HepG2 (cell line): ENCODE data around the gene LSMEM2. TPM values are rescaled to one million over a fixed set of nuclear protein-coding genes. Genes with fewer than 3 reads are reported as not detected.

Experiments
- CCDC6 ChIP-seq: sonication (generic); formaldehyde crosslinking; IDR thresholded peaks from 2 replicates; pipeline ENCODE4 v1.8.1; 2022; ENCODE audit warnings: mild to moderate bottlenecking, missing genetic modification reagents, moderate library complexity
- CEBPG ChIP-seq: IDR thresholded peaks from 2 replicates; pipeline ENCODE4 v1.6.1; 2016
- HOXA5 ChIP-seq: sonication (generic); formaldehyde crosslinking; IDR thresholded peaks from 2 replicates; pipeline ENCODE4 v1.4.0; 2020; ENCODE audit warnings: missing genetic modification reagents
- ISL2 ChIP-seq: sonication (generic); formaldehyde crosslinking; IDR thresholded peaks from 2 replicates; pipeline ENCODE4 v1.5.0; 2020; ENCODE audit warnings: missing genetic modification reagents
- MATR3 ChIP-seq: sonication (generic); formaldehyde crosslinking; IDR thresholded peaks from 2 replicates; pipeline ENCODE4 v1.4.0; 2020; ENCODE audit warnings: missing genetic modification reagents
- MXD4 ChIP-seq: IDR thresholded peaks from 2 replicates; pipeline ENCODE4 v1.6.1; 2016; ENCODE audit warnings: mild to moderate bottlenecking, missing biosample characterization, missing genetic modification reagents
- RNF2 ChIP-seq: fragments of 450-650 bp; conservative IDR thresholded peaks from 2 replicates; pipeline ENCODE4 v1.6.1; 2016; ENCODE audit warnings: low read depth
- STAG1 ChIP-seq: sonication (generic); formaldehyde crosslinking; IDR thresholded peaks from 2 replicates; pipeline ENCODE4 v1.4.0; 2020; ENCODE audit warnings: missing genetic modification reagents
- ZKSCAN5 ChIP-seq: sonication (generic); formaldehyde crosslinking; IDR thresholded peaks from 2 replicates; pipeline ENCODE4 v1.5.1; 2020; ENCODE audit warnings: mild to moderate bottlenecking, missing genetic modification reagents
- ZNF605 ChIP-seq: sonication (generic); formaldehyde crosslinking; IDR thresholded peaks from 2 replicates; pipeline ENCODE4 v1.8.0; 2022; ENCODE audit warnings: mild to moderate bottlenecking, missing genetic modification reagents
- ZNF737 ChIP-seq: sonication (generic); formaldehyde crosslinking; IDR thresholded peaks from 2 replicates; pipeline ENCODE4 v1.5.0; 2020; ENCODE audit warnings: missing genetic modification reagents, mild to moderate bottlenecking, borderline replicate concordance
- ZNF780A ChIP-seq: sonication (generic); formaldehyde crosslinking; IDR thresholded peaks from 2 replicates; pipeline ENCODE4 v1.8.0; 2022; ENCODE audit warnings: mild to moderate bottlenecking, missing genetic modification reagents, moderate library complexity
- ZNF781 ChIP-seq: sonication (generic); formaldehyde crosslinking; IDR thresholded peaks from 2 replicates; pipeline ENCODE4 v1.5.1; 2020; ENCODE audit warnings: borderline replicate concordance, mild to moderate bottlenecking, missing genetic modification reagents; ENCODE audit errors: not compliant biosample characterization
- ZSCAN21 ChIP-seq: sonication (generic); formaldehyde crosslinking; IDR thresholded peaks from 2 replicates; pipeline ENCODE4 v1.8.0; 2022; ENCODE audit warnings: mild to moderate bottlenecking, missing genetic modification reagents, moderate library complexity, borderline replicate concordance
- polyA plus RNA-seq, 8 experiments: library from polyadenylated mRNA; depleted of rRNA in 3 of 8; stranded (reverse) in 7 of 8; unstranded in 1 of 8; fragments of >200 nt; fragmentation: Illumina TruSeq in 4 of 8; extraction: Trizol in 4 of 8; gene quantifications; 2 replicates each; pipeline versions ENCODE4 v1.2.1 to v1.2.3, GENCODE V29; 2011 to 2016; ENCODE audit warnings: low read depth in 4 of 8, missing spikeins in 1 of 8, mixed read lengths in 1 of 8; ENCODE audit not compliant: insufficient read depth in 1 of 8
- total RNA-seq, 5 experiments: library from RNA; depleted of rRNA; stranded (reverse); fragments of >200 nt; fragmentation: Illumina TruSeq; extraction: Trizol; gene quantifications; 2 replicates each; pipeline ENCODE4 v1.2.3, GENCODE V29; 2016; ENCODE audit warnings: low read depth in 1 of 5
- TF ChIP-seq, protein P1 (sequence below): IDR thresholded peaks from 2 replicates; pipeline ENCODE4 v1.6.1; 2016; ENCODE audit warnings: missing compliant biosample characterization, missing genetic modification reagents, borderline replicate concordance
- TF ChIP-seq, protein P2 (sequence below): sonication (generic); formaldehyde crosslinking; IDR thresholded peaks from 2 replicates; pipeline ENCODE4 v1.8.1; 2023; ENCODE audit warnings: mild to moderate bottlenecking, moderate library complexity, missing genetic modification reagents
- TF ChIP-seq, protein P3 (sequence below): sonication (generic); formaldehyde crosslinking; IDR thresholded peaks from 2 replicates; pipeline ENCODE4 v1.8.0; 2022; ENCODE audit warnings: missing genetic modification reagents, mild to moderate bottlenecking, borderline replicate concordance
- TF ChIP-seq, protein P4 (sequence below): sonication (generic); formaldehyde crosslinking; IDR thresholded peaks from 2 replicates; pipeline ENCODE4 v1.4.0; 2020; ENCODE audit warnings: missing genetic modification reagents, borderline replicate concordance
- TF ChIP-seq, protein P5 (sequence below), 2 experiments: sonication (generic) in 1 of 2; formaldehyde crosslinking in 1 of 2; IDR thresholded peaks; 2 replicates each; pipeline versions ENCODE4 v1.5.1 to v1.6.1; 2011 to 2020; ENCODE audit warnings: borderline replicate concordance in 1 of 2, low read depth in 1 of 2, low read length in 1 of 2, mild to moderate bottlenecking in 1 of 2, missing genetic modification reagents in 1 of 2, moderate library complexity in 1 of 2
- TF ChIP-seq, protein P6 (sequence below): sonication (generic); formaldehyde crosslinking; IDR thresholded peaks from 2 replicates; pipeline ENCODE4 v1.9.0; 2021; ENCODE audit warnings: missing genetic modification reagents, mild to moderate bottlenecking, borderline replicate concordance

Gene LSMEM2
- total and polyA plus RNA-seq, 2 of the 13 experiments (the other 11 are each of a cell fraction or from before 2014, with no cell fraction given), result 0.07 to 0.41 TPM

DNA sequence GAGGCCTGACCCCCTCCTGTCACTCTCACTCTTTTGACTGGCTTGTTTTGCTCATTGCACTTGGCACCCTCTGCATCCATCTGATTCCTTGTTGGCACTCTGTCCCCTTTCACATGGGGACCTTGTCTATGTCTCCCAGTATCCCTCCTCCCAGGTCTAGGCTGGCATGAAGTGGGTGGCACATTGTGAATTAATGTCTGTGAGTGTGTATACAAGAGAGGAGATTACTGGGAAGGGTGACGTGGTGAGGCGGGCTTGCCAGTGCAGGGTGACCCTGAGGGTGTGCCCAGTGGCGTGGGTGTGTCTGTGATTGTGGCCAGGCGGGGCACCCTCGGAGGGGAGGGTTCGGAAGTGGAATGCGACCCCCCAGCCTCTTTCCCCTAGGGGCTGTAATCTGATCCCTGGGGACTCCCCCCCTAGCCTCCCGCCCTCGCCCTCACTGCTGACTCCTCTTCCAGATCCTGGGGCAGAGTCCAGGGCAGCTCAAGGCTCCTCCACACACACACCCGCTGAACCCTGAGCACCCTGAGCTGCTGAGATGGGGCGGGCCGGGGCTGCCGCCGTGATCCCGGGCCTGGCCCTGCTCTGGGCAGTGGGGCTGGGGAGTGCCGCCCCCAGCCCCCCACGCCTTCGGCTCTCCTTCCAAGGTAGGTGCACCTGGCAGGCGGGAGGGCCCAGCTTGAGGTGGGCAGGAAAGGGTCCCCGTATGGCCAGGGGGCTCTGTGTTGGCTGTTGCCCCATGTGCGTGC lies 10.0 kb upstream of the LSMEM2 start, which contains the start of gene SEMA3B (continued):
- TF ChIP-seq, protein P1, sequence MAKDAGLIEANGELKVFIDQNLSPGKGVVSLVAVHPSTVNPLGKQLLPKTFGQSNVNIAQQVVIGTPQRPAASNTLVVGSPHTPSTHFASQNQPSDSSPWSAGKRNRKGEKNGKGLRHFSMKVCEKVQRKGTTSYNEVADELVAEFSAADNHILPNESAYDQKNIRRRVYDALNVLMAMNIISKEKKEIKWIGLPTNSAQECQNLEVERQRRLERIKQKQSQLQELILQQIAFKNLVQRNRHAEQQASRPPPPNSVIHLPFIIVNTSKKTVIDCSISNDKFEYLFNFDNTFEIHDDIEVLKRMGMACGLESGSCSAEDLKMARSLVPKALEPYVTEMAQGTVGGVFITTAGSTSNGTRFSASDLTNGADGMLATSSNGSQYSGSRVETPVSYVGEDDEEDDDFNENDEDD (CRISPR knock-in tag), result no peak
- no peak for TF ChIP-seq ZSCAN21 (CRISPR knock-in tag)
- TF ChIP-seq ISL2 (CRISPR knock-in tag), result no peak
- TF ChIP-seq STAG1 (CRISPR knock-in tag), result no peak
- TF ChIP-seq, protein P2, sequence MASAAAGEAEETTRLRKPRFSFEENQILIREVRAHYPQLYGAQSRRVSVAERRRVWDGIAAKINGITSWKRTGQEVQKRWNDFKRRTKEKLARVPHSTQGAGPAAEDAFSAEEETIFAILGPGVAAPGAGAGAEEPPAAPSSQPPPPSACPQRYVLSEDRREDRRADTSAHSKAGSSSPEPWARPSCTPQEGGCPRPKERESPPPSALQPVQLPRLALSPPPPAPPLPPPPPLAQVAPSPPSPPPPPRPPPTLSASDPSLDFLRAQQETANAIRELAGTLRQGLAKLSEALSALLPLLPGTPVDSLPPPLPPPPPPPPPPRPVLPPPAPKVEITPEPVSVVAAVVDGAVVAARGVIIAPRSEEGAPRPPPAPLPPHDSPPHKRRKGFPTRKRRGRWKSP, result no peak
- no peak for TF ChIP-seq ZNF780A (CRISPR knock-in tag)
- no peak for TF ChIP-seq MXD4 (CRISPR knock-in tag)
- no peak for TF ChIP-seq MATR3
- TF ChIP-seq, protein P3, sequence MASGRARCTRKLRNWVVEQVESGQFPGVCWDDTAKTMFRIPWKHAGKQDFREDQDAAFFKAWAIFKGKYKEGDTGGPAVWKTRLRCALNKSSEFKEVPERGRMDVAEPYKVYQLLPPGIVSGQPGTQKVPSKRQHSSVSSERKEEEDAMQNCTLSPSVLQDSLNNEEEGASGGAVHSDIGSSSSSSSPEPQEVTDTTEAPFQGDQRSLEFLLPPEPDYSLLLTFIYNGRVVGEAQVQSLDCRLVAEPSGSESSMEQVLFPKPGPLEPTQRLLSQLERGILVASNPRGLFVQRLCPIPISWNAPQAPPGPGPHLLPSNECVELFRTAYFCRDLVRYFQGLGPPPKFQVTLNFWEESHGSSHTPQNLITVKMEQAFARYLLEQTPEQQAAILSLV, result no peak
- no peak for TF ChIP-seq CCDC6
- peak; percentile 67; the same call in 1 of the 2 replicates for TF ChIP-seq ZNF605 (CRISPR knock-in tag)
- no peak for TF ChIP-seq ZKSCAN5
- no peak for TF ChIP-seq CEBPG (CRISPR knock-in tag)
- TF ChIP-seq HOXA5, result no peak
- no peak for TF ChIP-seq RNF2
- no peak for TF ChIP-seq ZNF737 (CRISPR knock-in tag)
- TF ChIP-seq ZNF781 (CRISPR knock-in tag), result no peak
- TF ChIP-seq, protein P4, sequence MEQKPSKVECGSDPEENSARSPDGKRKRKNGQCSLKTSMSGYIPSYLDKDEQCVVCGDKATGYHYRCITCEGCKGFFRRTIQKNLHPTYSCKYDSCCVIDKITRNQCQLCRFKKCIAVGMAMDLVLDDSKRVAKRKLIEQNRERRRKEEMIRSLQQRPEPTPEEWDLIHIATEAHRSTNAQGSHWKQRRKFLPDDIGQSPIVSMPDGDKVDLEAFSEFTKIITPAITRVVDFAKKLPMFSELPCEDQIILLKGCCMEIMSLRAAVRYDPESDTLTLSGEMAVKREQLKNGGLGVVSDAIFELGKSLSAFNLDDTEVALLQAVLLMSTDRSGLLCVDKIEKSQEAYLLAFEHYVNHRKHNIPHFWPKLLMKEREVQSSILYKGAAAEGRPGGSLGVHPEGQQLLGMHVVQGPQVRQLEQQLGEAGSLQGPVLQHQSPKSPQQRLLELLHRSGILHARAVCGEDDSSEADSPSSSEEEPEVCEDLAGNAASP, result peak; percentile 52; the same call in 1 of the 2 replicates
- TF ChIP-seq, protein P5, sequence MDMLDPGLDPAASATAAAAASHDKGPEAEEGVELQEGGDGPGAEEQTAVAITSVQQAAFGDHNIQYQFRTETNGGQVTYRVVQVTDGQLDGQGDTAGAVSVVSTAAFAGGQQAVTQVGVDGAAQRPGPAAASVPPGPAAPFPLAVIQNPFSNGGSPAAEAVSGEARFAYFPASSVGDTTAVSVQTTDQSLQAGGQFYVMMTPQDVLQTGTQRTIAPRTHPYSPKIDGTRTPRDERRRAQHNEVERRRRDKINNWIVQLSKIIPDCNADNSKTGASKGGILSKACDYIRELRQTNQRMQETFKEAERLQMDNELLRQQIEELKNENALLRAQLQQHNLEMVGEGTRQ (IDR thresholded peaks at IDR 0.05; ENCODE audit: low read depth, low read length), result no peak
- TF ChIP-seq, protein P5 (CRISPR knock-in tag; IDR thresholded peaks at IDR 0.05; ENCODE audit: borderline replicate concordance), result no peak
- TF ChIP-seq, protein P6, sequence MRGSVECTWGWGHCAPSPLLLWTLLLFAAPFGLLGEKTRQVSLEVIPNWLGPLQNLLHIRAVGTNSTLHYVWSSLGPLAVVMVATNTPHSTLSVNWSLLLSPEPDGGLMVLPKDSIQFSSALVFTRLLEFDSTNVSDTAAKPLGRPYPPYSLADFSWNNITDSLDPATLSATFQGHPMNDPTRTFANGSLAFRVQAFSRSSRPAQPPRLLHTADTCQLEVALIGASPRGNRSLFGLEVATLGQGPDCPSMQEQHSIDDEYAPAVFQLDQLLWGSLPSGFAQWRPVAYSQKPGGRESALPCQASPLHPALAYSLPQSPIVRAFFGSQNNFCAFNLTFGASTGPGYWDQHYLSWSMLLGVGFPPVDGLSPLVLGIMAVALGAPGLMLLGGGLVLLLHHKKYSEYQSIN, result no peak
